ENCODE results near the gene SYT15. TPM values are rescaled to one million over a fixed set of nuclear protein-coding genes. Genes with fewer than 3 reads are reported as not detected.

SYT15 gene
- polyA plus RNA-seq, 2 donors = 1.2 to 2.1 TPM

Other genes starting within 250 kb of the SYT15 start
- gene ANXA8L1, start 203.4 kb upstream of the SYT15 start, polyA plus RNA-seq = 100 to 1,000 TPM; 180 to 279 TPM
- under 1 TPM; 0.06 to 0.10 TPM for gene NPY4R, start 113.2 kb upstream of the SYT15 start, polyA plus RNA-seq
- 1 to 10 TPM; 3.1 to 6.2 TPM for gene GPRIN2, start 22.5 kb upstream of the SYT15 start, polyA plus RNA-seq

Measured in esophagus (tissue), 2 donors.